Right renal cortex interstitium (tissue), 3 donors: Measurements from ENCODE around the gene GATB. TPM values are rescaled to one million over a fixed set of nuclear protein-coding genes. Genes with fewer than 3 reads are reported as not detected.

Source experiments
- DNase-seq, 3 donors: peaks; one replicate each; pipeline ENCODE4 v3.0.0-alpha.2; 2013; ENCODE audit warnings: low read depth in 3 of 3, low spot score in 2 of 3
- polyA plus RNA-seq, 3 donors: library from polyadenylated mRNA; unstranded; fragments of 120-200 nt; gene quantifications; one replicate each; pipeline ENCODE4 v1.2.1, GENCODE V29; 2013; ENCODE audit not compliant: insufficient read length in 3 of 3

GATB gene
- polyA plus RNA-seq, 3 donors: 33.2 to 38.0 (median 33.6) TPM

DNA sequence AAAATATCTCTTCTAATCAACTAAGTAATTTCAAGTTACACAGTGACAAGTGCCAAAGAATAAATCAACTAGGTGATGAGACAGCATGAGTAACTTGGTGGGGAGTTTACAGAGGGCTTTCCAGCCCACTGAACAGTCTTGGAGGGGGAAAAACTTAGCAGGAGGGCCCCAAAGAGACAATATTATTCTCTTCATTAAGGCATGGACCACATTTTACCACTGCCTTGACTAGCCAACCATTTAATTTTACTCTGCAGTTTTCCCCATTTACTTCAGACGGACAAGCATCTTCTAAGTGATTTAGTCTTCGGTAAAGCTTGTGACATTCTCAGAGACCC lies 25.3 kb upstream of the GATB start:
- no peak for DNase-seq

GRCh38 chr4:151785484-151786157 lies 24.8 kb upstream of the GATB start:
- no peak for DNase-seq

GRCh38 chr4:151784706-151785105 lies 23.9 kb upstream of the GATB start:
- DNase-seq: no peak

GRCh38 chr4:151783867-151784266 lies 23.1 kb upstream of the GATB start:
- no peak for DNase-seq

DNA sequence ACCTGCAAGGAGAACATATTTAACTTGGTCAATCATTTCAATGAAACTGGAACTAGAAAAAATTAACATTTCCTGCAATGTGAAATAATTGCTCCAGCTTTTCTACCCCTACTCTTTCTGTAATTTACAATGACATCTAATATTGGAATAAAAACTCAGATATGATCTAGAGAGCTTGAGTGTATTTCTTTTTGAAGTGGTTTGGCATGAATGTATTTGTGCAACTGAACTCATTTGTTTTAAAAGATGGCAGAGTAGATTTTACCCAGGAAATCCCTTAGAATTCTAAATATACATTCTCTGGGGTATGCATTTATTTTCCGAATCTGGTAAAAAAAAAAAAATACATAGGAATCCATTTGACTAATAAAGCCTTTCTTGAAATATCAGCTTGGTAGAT lies 21.5 kb upstream of the GATB start:
- no peak for DNase-seq

DNA sequence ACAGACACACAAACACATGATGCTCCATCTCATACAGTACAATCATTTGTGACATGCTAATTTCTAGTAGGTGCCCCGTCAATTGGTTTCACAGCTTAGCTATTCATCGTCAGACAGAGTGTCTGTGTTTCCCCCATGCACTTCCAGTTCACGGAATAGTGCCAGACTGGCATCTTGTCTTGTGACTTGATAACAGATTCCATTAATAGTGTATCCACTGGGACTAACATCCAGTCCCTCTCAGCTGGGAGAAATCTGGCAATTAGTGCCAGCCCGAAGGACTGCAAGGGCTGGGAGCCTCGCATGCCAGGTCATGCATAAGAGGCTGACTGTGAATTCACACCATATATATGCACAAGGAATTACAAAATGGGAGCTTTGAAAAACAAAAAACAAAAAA lies 20.2 kb upstream of the GATB start:
- no peak for DNase-seq

- DNase-seq: no peak
These were observed 16.7 kb upstream of the GATB start for GRCh38 chr4:151777471-151777870.

DNA sequence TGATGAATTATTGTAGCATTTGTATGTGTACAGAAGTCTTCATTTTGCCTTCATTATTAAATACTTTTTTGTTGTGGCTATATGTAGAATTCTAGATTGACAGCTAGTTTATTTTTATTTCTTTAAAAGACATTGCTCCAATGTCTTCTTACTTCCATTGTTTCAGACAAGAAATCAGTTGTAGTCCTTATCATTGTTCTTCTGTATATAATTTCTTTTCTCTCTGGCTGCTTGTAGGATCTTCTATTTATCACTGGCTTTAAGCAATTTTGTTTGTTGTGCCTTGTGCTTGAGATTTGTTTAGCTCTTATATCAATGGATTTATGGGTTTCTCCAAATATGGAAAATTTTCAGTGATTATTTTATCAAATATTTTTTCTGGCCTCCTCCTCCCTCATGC lies 13.5 kb upstream of the GATB start:
- no peak for DNase-seq

DNA sequence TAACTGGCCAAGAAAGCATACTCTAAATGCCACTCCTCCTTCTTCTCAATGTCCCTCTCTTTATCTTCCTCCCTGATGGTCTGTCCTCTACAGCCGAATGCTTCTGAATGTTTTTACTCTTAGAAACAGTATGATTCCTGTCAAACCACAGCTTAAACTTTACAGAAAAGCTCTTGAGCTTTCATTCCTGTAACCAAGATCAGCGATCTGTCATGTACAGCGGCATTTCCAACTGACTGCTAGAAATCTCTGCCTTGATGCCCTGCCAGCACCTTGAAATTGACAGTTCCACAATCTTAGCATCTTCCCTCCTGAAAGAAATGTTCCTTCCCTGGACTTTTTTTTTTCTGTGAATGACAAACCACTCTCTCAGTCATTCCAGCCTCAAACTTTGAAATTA lies 11.5 kb upstream of the GATB start:
- DNase-seq: no peak

DNA sequence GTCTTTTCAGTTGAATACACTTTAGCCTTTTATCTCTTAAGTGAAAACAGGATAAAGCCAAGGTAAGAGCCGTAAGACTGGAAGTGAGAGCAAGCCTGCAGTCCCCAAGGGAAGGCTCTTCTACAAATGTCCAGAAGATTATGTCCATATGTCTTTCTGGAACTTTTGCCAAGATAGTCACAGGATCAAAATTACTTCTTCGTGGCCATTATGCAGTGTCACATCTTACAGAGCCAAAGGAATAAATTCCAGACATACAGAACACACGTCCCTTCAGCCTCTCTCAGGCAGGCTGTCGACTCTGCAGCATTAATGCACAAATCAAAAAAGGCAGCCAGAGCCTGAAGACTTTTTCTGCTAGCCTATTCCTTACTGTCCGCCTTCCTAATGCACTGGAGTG lies 10.9 kb upstream of the GATB start:
- DNase-seq: peak in 2 of 3 donors; percentile 18 to 25

DNA sequence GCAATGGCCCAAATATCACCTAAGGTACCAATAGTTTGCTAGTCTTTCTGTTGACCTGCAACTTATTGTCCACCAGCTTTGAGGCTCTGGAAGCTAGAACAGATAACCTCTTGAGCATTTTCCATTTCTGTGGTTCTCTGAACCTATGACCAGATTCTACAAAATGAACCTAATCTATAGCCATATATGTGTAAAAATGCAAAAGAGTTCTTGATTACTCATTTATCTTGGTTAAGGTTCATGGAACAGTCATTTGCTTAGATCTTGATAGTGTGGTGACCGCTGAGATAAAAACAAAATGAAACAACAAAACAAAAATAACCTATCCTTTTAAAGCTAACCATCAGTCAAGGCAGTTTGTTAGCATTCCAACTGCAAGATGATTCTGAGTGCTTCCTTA lies 9.3 kb upstream of the GATB start:
- DNase-seq: no peak

DNA sequence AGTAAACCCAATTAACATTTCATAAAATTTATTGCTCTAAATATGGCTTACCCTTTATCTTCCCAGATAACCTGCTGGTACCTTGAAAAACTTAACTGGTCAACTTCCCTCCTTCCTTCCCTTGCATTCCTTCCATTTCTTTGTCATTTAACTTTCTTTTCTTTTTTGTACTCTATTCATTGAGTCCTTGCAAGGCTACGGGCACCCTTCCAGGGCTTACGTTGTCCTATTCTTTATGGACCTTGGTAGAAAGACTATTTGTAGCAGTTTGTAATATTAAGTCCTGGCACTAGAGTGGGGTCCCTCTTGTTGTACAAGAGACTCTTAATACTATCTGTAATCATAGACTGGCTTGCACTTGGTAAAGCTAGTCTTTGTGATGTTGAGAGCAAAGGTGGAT lies 8.0 kb upstream of the GATB start:
- no peak for DNase-seq

DNA sequence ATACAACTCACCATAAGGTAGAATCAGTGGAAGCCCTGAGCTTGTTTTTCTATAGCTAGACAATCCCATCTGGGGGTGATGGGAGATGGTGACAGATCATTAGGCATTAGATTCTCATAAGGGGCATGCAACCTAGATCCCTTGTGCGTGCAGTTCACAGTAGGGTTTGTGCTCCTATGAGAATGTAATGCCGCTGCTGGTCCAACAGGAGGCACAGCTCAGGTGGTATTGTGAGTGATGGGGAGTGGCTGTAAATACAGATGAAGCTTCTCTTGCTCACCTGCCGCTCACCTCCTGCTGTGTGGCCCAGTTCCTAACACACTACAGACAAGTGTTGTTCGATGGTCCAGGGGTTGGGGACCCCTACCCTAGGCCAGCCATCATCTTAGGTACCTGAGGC lies 5.9 kb upstream of the GATB start:
- DNase-seq: no peak

DNA sequence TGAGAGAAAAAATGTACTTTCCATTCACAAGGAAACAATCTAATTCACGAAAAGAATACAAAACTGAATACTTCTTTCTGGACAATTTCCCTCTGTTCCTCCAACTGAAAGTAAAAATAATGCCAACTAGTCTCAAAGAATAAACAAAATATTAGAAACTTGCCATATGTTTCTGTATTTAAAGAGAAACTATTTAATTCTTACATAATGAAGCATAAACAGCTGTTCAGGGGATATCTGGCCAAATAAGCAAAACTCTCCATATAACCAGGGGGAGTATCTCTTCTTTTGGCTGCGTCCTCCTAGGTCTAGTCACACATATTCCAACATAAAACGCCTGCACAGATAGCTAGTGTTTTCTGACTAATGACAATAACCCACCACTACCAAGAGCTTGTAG lies 805 bp downstream of the GATB start:
- DNase-seq: no peak

DNA sequence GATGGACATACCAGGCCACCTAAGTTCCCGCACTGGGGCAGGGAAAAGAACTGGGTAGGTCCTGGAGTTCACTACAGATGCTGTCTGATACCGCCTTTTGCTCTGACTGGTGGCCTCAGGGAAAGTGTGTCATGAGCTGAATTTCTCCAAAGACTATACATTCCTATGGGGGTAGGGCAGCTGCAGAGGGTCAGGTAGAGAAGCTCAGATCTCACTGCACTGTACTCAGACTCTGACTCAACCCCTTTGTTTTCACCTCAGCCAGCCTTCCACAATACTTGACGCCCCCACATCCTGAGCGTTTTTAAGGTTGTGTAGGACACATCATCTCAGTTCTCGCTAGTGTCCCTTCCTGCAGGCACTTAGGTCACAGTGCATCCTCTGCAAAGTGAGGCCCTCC lies 7.8 kb downstream of the GATB start:
- DNase-seq: no peak

DNA sequence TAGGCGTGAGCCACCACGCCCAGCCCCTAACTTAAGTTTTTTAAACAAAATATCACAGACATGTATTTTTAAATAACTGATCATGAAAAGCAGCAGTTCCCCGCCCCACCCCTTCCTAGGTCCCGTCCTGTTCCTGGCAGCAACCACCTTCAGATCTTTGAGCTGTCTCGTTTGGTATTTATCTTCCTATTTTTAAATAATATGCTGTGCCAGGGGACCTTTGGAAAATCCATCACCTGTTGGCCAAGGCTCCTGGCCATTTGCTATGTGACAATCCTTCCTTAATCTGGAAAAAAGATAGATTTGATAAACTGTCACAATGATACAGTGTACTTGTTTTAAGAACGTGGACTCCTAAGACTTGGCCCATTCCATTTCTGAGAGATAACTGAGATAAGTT lies 10.7 kb downstream of the GATB start:
- DNase-seq: no peak

DNA sequence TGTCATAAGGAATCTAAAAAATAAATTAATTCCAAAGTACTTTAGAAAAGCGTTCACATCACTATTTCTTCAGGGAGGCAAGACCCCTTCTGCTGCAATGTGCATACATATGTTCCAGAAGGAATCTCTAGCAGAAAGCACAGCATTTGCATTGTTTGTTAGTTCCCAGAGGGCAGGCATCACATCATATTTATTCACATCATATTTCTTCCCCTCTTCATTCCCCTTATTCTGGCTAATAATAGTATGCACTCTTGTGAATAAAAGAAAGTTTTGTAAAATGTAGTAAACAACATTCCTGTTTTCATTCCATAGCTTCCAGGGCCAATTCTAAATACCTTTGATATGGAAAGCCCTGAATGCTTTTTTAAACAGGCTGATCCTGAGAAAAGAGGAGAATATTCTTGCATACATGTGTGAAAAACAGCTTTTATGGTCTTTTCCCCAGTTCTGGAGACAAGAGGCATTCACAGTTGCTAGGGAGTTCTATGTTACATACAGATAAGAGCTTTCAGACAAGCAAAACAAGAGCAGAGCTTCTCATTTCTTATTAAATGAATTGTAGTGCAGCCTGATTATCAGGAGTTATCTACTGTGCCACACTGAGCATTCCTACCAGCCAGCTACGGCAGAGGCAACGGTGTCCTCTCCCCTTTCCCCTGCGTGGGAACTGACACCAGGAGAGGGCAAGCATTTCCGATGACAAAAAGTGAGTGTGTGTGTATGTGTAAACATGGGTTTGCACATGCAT lies 15.2 kb downstream of the GATB start:
- no peak for DNase-seq

- DNase-seq: no peak
These were observed 16.2 kb downstream of the GATB start for GRCh38 chr4:151744614-151745013.

- no peak for DNase-seq
These were observed 16.9 kb downstream of the GATB start for GRCh38 chr4:151743894-151744293.

- DNase-seq: no peak
These were observed 17.5 kb downstream of the GATB start for GRCh38 chr4:151743128-151743854.

DNA sequence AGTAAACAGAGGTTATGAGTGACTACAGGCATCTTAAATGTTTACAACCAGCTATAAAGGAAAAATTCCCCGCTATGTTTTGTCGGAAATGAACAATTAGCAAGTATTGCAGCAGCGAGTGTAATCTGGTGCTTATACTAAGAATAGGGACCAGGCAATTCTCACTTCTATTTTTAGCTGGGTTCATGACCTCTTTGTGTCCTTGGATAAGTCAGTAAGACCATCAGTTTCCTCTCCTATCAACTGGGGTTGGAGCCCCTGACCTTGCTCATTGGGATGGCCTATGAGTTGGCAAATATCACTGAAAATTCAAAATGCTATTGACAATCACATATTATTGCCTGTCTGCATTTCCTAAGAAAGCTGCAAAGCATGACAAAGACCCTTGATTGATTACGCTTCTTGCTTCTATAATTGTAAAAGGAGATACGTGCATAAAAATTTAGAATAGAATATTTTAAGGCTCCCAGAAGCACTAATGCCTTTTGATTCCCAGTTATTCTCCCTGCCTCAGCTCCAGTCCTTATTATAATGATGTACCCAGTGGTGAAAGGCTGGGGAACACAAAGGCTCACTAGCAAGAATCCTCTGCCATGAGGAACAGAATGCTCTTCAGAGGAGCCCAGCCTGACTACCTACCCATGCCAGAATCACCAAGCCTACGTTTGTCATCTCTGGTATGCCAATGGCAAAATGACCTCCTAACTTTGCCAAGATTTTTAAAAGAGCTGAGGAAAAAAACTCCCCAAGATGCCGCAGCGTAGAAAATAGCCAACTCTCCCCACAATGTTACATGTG lies 21.9 kb downstream of the GATB start:
- no peak for DNase-seq
